MM.1S (cell line): ENCODE measurements around the gene TAF4B.

Source experiments
- EZH2 ChIP-seq: fragments of 300-600 bp; sonication (generic); optimal IDR thresholded peaks from 2 replicates; pipeline ENCODE3; 2017; ENCODE audit warnings: low read depth, mild to moderate bottlenecking, antibody characterized with exemption, low read length, mixed read lengths
- EZH2phosphoT487 ChIP-seq: fragments of 300-600 bp; sonication (generic); IDR thresholded peaks from 2 replicates; pipeline ENCODE4 v1.6.1; 2018; ENCODE audit warnings: antibody characterized with exemption, low read length
- TF ChIP-seq, protein P1 (sequence below): fragments of 300-600 bp; sonication (generic); IDR thresholded peaks from 2 replicates; pipeline ENCODE4 v1.5.1; 2016; ENCODE audit warnings: antibody characterized with exemption, low read length, mixed read lengths

GRCh38 chr18:26415631-26416030 is 189.4 kb downstream of the TAF4B start:
- TF ChIP-seq, protein P1, sequence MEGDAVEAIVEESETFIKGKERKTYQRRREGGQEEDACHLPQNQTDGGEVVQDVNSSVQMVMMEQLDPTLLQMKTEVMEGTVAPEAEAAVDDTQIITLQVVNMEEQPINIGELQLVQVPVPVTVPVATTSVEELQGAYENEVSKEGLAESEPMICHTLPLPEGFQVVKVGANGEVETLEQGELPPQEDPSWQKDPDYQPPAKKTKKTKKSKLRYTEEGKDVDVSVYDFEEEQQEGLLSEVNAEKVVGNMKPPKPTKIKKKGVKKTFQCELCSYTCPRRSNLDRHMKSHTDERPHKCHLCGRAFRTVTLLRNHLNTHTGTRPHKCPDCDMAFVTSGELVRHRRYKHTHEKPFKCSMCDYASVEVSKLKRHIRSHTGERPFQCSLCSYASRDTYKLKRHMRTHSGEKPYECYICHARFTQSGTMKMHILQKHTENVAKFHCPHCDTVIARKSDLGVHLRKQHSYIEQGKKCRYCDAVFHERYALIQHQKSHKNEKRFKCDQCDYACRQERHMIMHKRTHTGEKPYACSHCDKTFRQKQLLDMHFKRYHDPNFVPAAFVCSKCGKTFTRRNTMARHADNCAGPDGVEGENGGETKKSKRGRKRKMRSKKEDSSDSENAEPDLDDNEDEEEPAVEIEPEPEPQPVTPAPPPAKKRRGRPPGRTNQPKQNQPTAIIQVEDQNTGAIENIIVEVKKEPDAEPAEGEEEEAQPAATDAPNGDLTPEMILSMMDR: no peak
- TF ChIP-seq EZH2phosphoT487: no peak
- no peak for TF ChIP-seq EZH2
